ENCODE data around the gene MTERF4. TPM values are rescaled to one million over a fixed set of nuclear protein-coding genes. Genes with fewer than 3 reads are reported as not detected.

MTERF4 gene
- total and polyA plus RNA-seq, 10 of the 15 experiments (the other 5 are each of a cell fraction or from before 2014, with no cell fraction given) = 36.7 to 69.1 (median 45.5) TPM

- peak; percentile 7; the same call in 1 of the 2 replicates for TF ChIP-seq MAX (IDR thresholded peaks at IDR 0.05; ENCODE audit: low read depth, low read length)
- no peak for TF ChIP-seq ATF7 (IDR thresholded peaks at IDR 0.05; ENCODE audit: low read depth)
- no peak for TF ChIP-seq RCOR1 (conservative IDR thresholded peaks at IDR 0.05; ENCODE audit: low read depth, low read length)
Measured at GRCh38 chr2:241149675-241149924, 47.5 kb upstream of the MTERF4 start (continued).

GRCh38 chr2:241148891-241149674 is 47.0 kb upstream of the MTERF4 start, which contains the start of gene PASK:
PASK (minus strand) TSS chr2:241149472; CDS start chr2:241143032, 6,440 bp downstream.
- in situ Hi-C loops (cut with MboI) = no loop called here
- no TSS peak for BruUV-seq (replicated peaks)
- no peaks in the 10 kb centered on the region for H4K20me1 ChIP-seq (ENCODE audit: control insufficient read depth, insufficient read depth)
- peak within 1 kb of the TSS; percentile 93 for H3K4me2 ChIP-seq (ENCODE audit: control insufficient read depth, insufficient read depth)
- intact Hi-C loops (cut with micrococcal nuclease; ENCODE audit: unreplicated experiment) = loop anchor here (2.0 to 10.0 kb wide), 3 partner anchors 22 to 64 kb away; partner anchors contain the start of gene MTERF4
- FAIRE-seq = peak; percentile 80
- H3K27me3 ChIP-seq (replicated peaks in 1 of 2; ENCODE audit: control insufficient read depth in 2 of 2, insufficient read depth in 2 of 2, low read length in 1 of 2) = no peaks in the 10 kb centered on the region
- no peaks in the 10 kb centered on the region for H3K9me3 ChIP-seq (replicated peaks; ENCODE audit: control insufficient read depth, insufficient read depth, low read length)
- H3K4me3 ChIP-seq = peak within 1 kb of the TSS; percentile 74
- ChIA-PET CTCF (interaction anchor here (0.7 to 4.1 kb wide), 11 partner anchors 15 to 127 kb away, joined by 3 to 36 read pairs (median 4); partner anchors contain the start of gene MTERF4), RAD21 (ENCODE audit: unreplicated experiment) (interaction anchor here (0.7 to 3.7 kb wide), 14 partner anchors 20 to 218 kb away, joined by 3 to 62 read pairs (median 6); partner anchors contain the start of genes HDLBP and MTERF4), POLR2A (interaction anchor here (0.7 to 3.4 kb wide), 16 partner anchors 14 to 588 kb away, joined by 3 to 16 read pairs (median 5); partner anchors contain the start of gene MTERF4), SMC1A (ENCODE audit: uncharacterized antibody, unreplicated experiment) (interaction anchor here (0.7 to 6.2 kb wide), 10 partner anchors 27 to 563 kb away, joined by 3 to 49 read pairs (median 4); partner anchors contain the start of genes CAPN10 and MTERF4)
- peak; percentile 91 for ATAC-seq
- WGBS (ENCODE audit: insufficient coverage, insufficient replicate concordance, low lambda C conversion rate, missing lambda C conversion rate) = under 1% methylated on average over 82 of the region's 88 CpGs
- peaks cover 4% of the 10 kb centered on the region in 2 experiments; a peak in 2 of 4 replicates for H3K36me3 ChIP-seq (ENCODE audit: control insufficient read depth in 2 of 2, insufficient read depth in 2 of 2, low read length in 1 of 2)
- DNase-seq (ENCODE audit: low read depth, low spot score) = peak; percentile 79
- peak within 1 kb of the TSS; percentile 98 for H2AFZ ChIP-seq (ENCODE audit: control insufficient read depth, low read depth, low read length)
- H3K79me2 ChIP-seq (ENCODE audit: control insufficient read depth, insufficient read depth, low read length) = peaks cover 46% of the 10 kb centered on the region
- H3K9ac ChIP-seq (ENCODE audit: control insufficient read depth, insufficient read depth, low read length) = peak within 1 kb of the TSS; percentile 84
- peak within 1 kb of the TSS; percentile 48 for H3K27ac ChIP-seq (ENCODE audit: control insufficient read depth, insufficient read depth)
- peaks cover 23% of the 10 kb centered on the region for H3K4me1 ChIP-seq (ENCODE audit: control insufficient read depth, insufficient read depth, low read length)
- TF ChIP-seq BCL11A (IDR thresholded peaks at IDR 0.05; ENCODE audit: low read depth, low read length) = no peak
- no peak for TF ChIP-seq ZBTB11 (CRISPR knock-in tag; IDR thresholded peaks at IDR 0.05)
- TF ChIP-seq RAD21 (IDR thresholded peaks at IDR 0.05; ENCODE audit: insufficient read depth, low read depth, low read length) = no peak
- TF ChIP-seq MEF2A (IDR thresholded peaks at IDR 0.05; ENCODE audit: insufficient read depth, low read depth, low read length) = no peak
- no peak for TF ChIP-seq EP300 (IDR thresholded peaks at IDR 0.05; ENCODE audit: borderline replicate concordance in 1 of 2, control insufficient read depth in 1 of 2, low read depth in 2 of 2, low read length in 2 of 2)
- TF ChIP-seq NKRF (conservative IDR thresholded peaks at IDR 0.05) = peak; percentile 96; the same call in 1 of the 2 replicates
- peak; percentile 96; the same call in 1 of the 2 replicates for TF ChIP-seq RB1 (IDR thresholded peaks at IDR 0.05; ENCODE audit: borderline replicate concordance)
- TF ChIP-seq RUNX3 (IDR thresholded peaks at IDR 0.05; ENCODE audit: low read length) = peak; percentile 56
- TF ChIP-seq ZNF217 (IDR thresholded peaks at IDR 0.05) = no peak; the same call in 1 of the 2 replicates
- no peak for TF ChIP-seq ZNF384 (IDR thresholded peaks at IDR 0.05; ENCODE audit: borderline replicate concordance, low read depth, low read length)
- no peak for TF ChIP-seq RELA (IDR thresholded peaks at IDR 0.05; ENCODE audit: borderline replicate concordance, partially characterized antibody)
